Suprapubic skin (tissue), 4 donors: ENCODE data around the gene CPNE4. TPM values are rescaled to one million over a fixed set of nuclear protein-coding genes. Genes with fewer than 3 reads are reported as not detected.

Experiments
- DNase-seq, 2 donors: peaks; one replicate each; pipeline ENCODE4 v3.0.0-alpha.2; 2019; ENCODE audit warnings: low spot score in 2 of 2
- H3K27ac ChIP-seq: fragments of 200-600 bp; sonication (generic); one replicate; pipeline ENCODE4 v1.5.1; 2019
- H3K27me3 ChIP-seq: fragments of 200-600 bp; sonication (generic); one replicate; pipeline ENCODE4 v1.5.1; 2019
- H3K36me3 ChIP-seq: fragments of 200-600 bp; sonication (generic); one replicate; pipeline ENCODE4 v1.5.1; 2019
- H3K4me1 ChIP-seq: fragments of 200-600 bp; sonication (generic); one replicate; pipeline ENCODE4 v1.5.1; 2019
- H3K4me3 ChIP-seq: fragments of 200-600 bp; sonication (generic); one replicate; pipeline ENCODE4 v1.5.1; 2019; ENCODE audit warnings: mild to moderate bottlenecking
- H3K9me3 ChIP-seq: fragments of 200-600 bp; sonication (generic); one replicate; pipeline ENCODE4 v1.5.1; 2019
- CTCF ChIP-seq, 2 donors: fragments of 200-600 bp in 1 of 2; fragments of 450-650 bp in 1 of 2; sonication (generic) in 1 of 2; IDR thresholded peaks; one replicate each; pipeline ENCODE4 v1.5.1; 2016 to 2019; ENCODE audit warnings: antibody characterized with exemption in 2 of 2, mild to moderate bottlenecking in 1 of 2, moderate library complexity in 1 of 2
- EP300 ChIP-seq: sonication (generic); formaldehyde crosslinking; IDR thresholded peaks from one replicate; pipeline ENCODE4 v1.6.1; 2017; ENCODE audit warnings: antibody characterized with exemption
- POLR2A ChIP-seq, 2 donors: fragments of 450-650 bp; IDR thresholded peaks; one replicate each; pipeline ENCODE4 v1.6.1; 2017; ENCODE audit warnings: antibody characterized with exemption in 2 of 2, mild to moderate bottlenecking in 2 of 2, moderate library complexity in 2 of 2
- POLR2AphosphoS5 ChIP-seq, 3 donors: sonication (generic); formaldehyde crosslinking; IDR thresholded peaks; one replicate each; pipeline ENCODE4 v1.6.1; 2017; ENCODE audit warnings: antibody characterized with exemption in 3 of 3
- WGBS: methylation state at CpG from one replicate; pipeline ENCODE4 v1.1.5; 2018; 5-methylcytosine and 5-hydroxymethylcytosine counted together
- total RNA-seq, 4 donors: library from RNA; depleted of rRNA; stranded (reverse); fragments of >200 nt; gene quantifications; one replicate each; pipeline ENCODE4 v1.1.0, GENCODE V29; 2016

CPNE4 gene
- total RNA-seq, 4 donors from 2014 or later, result 0.32 to 1.1 TPM; not detected in 2

GRCh38 chr3:131831608-131832007 lies 203.2 kb downstream of the CPNE4 start:
- H3K36me3 ChIP-seq, result no peaks in the 10 kb centered on the region
- 93% methylated on average over 4 of the region's 4 CpGs for WGBS
- H3K9me3 ChIP-seq, result no peaks in the 10 kb centered on the region
- H3K4me1 ChIP-seq, result no peaks in the 10 kb centered on the region
- H3K4me3 ChIP-seq, result no peak overlapping the region
- no peak for TF ChIP-seq CTCF (IDR thresholded peaks at IDR 0.05)
- peaks cover 4% of the 10 kb centered on the region for H3K27me3 ChIP-seq
- H3K27ac ChIP-seq, result no peak overlapping the region
- no peak for DNase-seq

GRCh38 chr3:131821191-131821762 lies 213.5 kb downstream of the CPNE4 start:
- Histone ChIP-seq H3K27me3 (no peaks in the 10 kb centered on the region), H3K36me3 (no peaks in the 10 kb centered on the region), H3K4me3 (no peak overlapping the region), H3K9me3 (no peaks in the 10 kb centered on the region), H3K4me1 (peaks cover 8% of the 10 kb centered on the region), H3K27ac (no peak overlapping the region)
- WGBS, result 47% methylated on average over 3 of the region's 3 CpGs
- TF ChIP-seq POLR2A (IDR thresholded peaks at IDR 0.05) (no peak), CTCF (IDR thresholded peaks at IDR 0.05) (no peak), EP300 (no peak), POLR2AphosphoS5 (IDR thresholded peaks at IDR 0.05) (no peak)
- no peak for DNase-seq

- H3K4me1 ChIP-seq, result peaks cover 8% of the 10 kb centered on the region
- H3K9me3 ChIP-seq, result no peaks in the 10 kb centered on the region
- DNase-seq, result no peak
- TF ChIP-seq POLR2A (IDR thresholded peaks at IDR 0.05) (no peak), EP300 (no peak), POLR2AphosphoS5 (IDR thresholded peaks at IDR 0.05) (no peak), CTCF (IDR thresholded peaks at IDR 0.05) (no peak)
- 59% methylated on average over 5 of the region's 5 CpGs for WGBS
- no peaks in the 10 kb centered on the region for H3K36me3 ChIP-seq
- no peak overlapping the region for H3K4me3 ChIP-seq
- H3K27me3 ChIP-seq, result no peaks in the 10 kb centered on the region
- no peak overlapping the region for H3K27ac ChIP-seq
These were observed 215.3 kb downstream of the CPNE4 start for GRCh38 chr3:131819381-131820055.

- Histone ChIP-seq H3K27me3 (no peaks in the 10 kb centered on the region), H3K4me1 (no peaks in the 10 kb centered on the region), H3K36me3 (no peaks in the 10 kb centered on the region), H3K4me3 (no peak overlapping the region), H3K27ac (no peak overlapping the region), H3K9me3 (no peaks in the 10 kb centered on the region)
- no peak for TF ChIP-seq CTCF (IDR thresholded peaks at IDR 0.05)
- TF ChIP-seq EP300, result no peak
- no peak for TF ChIP-seq POLR2AphosphoS5 (IDR thresholded peaks at IDR 0.05)
- TF ChIP-seq POLR2A (IDR thresholded peaks at IDR 0.05), result no peak
- 86% methylated on average over 1 of the region's 1 CpG for WGBS
- no peak for DNase-seq
These were observed 222.4 kb downstream of the CPNE4 start for GRCh38 chr3:131812433-131812832.

- Histone ChIP-seq H3K36me3 (no peaks in the 10 kb centered on the region), H3K4me1 (no peaks in the 10 kb centered on the region), H3K9me3 (no peaks in the 10 kb centered on the region), H3K27me3 (no peaks in the 10 kb centered on the region), H3K4me3 (no peak overlapping the region), H3K27ac (no peak overlapping the region)
- no peak for DNase-seq
- WGBS, result 87% methylated on average over 2 of the region's 2 CpGs
- no peak for TF ChIP-seq POLR2AphosphoS5 (IDR thresholded peaks at IDR 0.05)
- TF ChIP-seq POLR2A (IDR thresholded peaks at IDR 0.05), result no peak
- no peak for TF ChIP-seq EP300
- TF ChIP-seq CTCF (IDR thresholded peaks at IDR 0.05), result no peak
These were observed 223.3 kb downstream of the CPNE4 start for GRCh38 chr3:131811481-131811880.
